HepG2 (cell line): Measurements from ENCODE around the gene EXPH5. TPM values are rescaled to one million over a fixed set of nuclear protein-coding genes. Genes with fewer than 3 reads are reported as not detected.
A peak's percentile ranks its signal among the peaks of the same experiment; 100 is the strongest.

ENCODE experiments used
- ATAC-seq: fragments of 200-7000 bp; cut with Tn5 transposase; 3 replicates; pipeline ENCODE4 v1.9.1; 2020; ENCODE audit warnings: mild to moderate bottlenecking, moderate library complexity
- BruUV-seq: library from RNA; stranded (reverse); fragments of 400-500 nt; replicated peaks from 2 replicates; lab custom pipeline; 2021; lab: Mats Ljungman, UMichigan
- CTCF ChIA-PET: fragments of 300-600 bp; formaldehyde crosslinking; extraction: SDS; loops from one replicate; lab custom pipeline; 2021; ENCODE audit warnings: low total read pairs, inconsistent platforms, low intra/inter-chr PET ratio; lab: Yijun Ruan, JAX
- POLR2A ChIA-PET: fragments of 350-600 bp; sonication (Branson Sonifier 250); formaldehyde crosslinking; loops from one replicate; lab custom pipeline; 2020; ENCODE audit warnings: antibody characterized with exemption, inconsistent platforms; lab: Yijun Ruan, JAX
- DNase-seq: peaks from one replicate; pipeline ENCODE4 v3.0.0-alpha.2; 2015; ENCODE audit warnings: low spot score
- FAIRE-seq: peaks from 3 replicates; lab custom pipeline; 2011; peaks lifted over from hg19 to GRCh38; lab: Jason Lieb, UNC
- H2AFZ ChIP-seq: one replicate; pipeline ENCODE4 v1.6.1; 2011; ENCODE audit warnings: low read length, inconsistent platforms
- H3K27ac ChIP-seq: fragments of 300-600 bp; 3 replicates; pipeline ENCODE4 v1.8.0; 2011; ENCODE audit warnings: mixed run types, mild to moderate bottlenecking, mixed read lengths, low read length, inconsistent platforms; ENCODE audit not compliant: insufficient read depth; ENCODE audit errors: extremely low read length
- H3K27me3 ChIP-seq, 2 experiments: fragments of 200-600 bp in 1 of 2; 2 replicates in 1 of 2; 3 replicates in 1 of 2; pipeline versions ENCODE4 v1.6.0 to v1.8.0; 2011; ENCODE audit warnings: low read length in 2 of 2, mild to moderate bottlenecking in 2 of 2, moderate library complexity in 2 of 2, inconsistent platforms in 1 of 2; ENCODE audit not compliant: insufficient read depth in 2 of 2, control insufficient read depth in 1 of 2
- H3K36me3 ChIP-seq, 2 experiments: fragments of 200-600 bp in 1 of 2; replicated peaks in 1 of 2; 2 replicates in 1 of 2; 3 replicates in 1 of 2; pipeline versions ENCODE4 v1.5.1 to v1.8.0; 2011; ENCODE audit warnings: low read length in 2 of 2, inconsistent platforms in 1 of 2; ENCODE audit not compliant: insufficient read depth in 2 of 2, control insufficient read depth in 1 of 2
- H3K4me1 ChIP-seq: 2 replicates; pipeline ENCODE4 v1.5.1; 2012; ENCODE audit warnings: low read length, inconsistent platforms; ENCODE audit not compliant: insufficient read depth
- H3K4me2 ChIP-seq: 2 replicates; pipeline ENCODE4 v1.6.0; 2011; ENCODE audit warnings: low read depth, low read length, inconsistent platforms
- H3K4me3 ChIP-seq, 3 experiments: fragments of 200-600 bp in 1 of 3; sonication (generic), shearing (Covaris generic) in 1 of 3; replicated peaks in 1 of 3; 2 replicates each; pipeline ENCODE4 v1.5.1; 2011 to 2016; ENCODE audit warnings: low read length in 3 of 3, inconsistent platforms in 2 of 3, low read depth in 2 of 3, mild to moderate bottlenecking in 2 of 3, control low read depth in 1 of 3, mixed read lengths in 1 of 3; ENCODE audit not compliant: insufficient read depth in 1 of 3
- H3K79me2 ChIP-seq: one replicate; pipeline ENCODE4 v1.6.1; 2011; ENCODE audit warnings: low read length, inconsistent platforms; ENCODE audit not compliant: insufficient read depth
- H3K9ac ChIP-seq: 2 replicates; pipeline ENCODE4 v1.6.0; 2011; ENCODE audit warnings: mild to moderate bottlenecking, low read depth, low read length, inconsistent platforms; ENCODE audit not compliant: insufficient read depth
- H3K9me3 ChIP-seq: 2 replicates; pipeline ENCODE4 v1.5.1; 2012; ENCODE audit warnings: mild to moderate bottlenecking, low read length
- H4K20me1 ChIP-seq: 2 replicates; pipeline ENCODE4 v1.6.0; 2011; ENCODE audit warnings: inconsistent platforms, mild to moderate bottlenecking, low read length, moderate library complexity; ENCODE audit not compliant: insufficient read depth
- BATF2 ChIP-seq: sonication (generic); formaldehyde crosslinking; IDR thresholded peaks from 2 replicates; pipeline ENCODE4 v1.8.0; 2022; ENCODE audit warnings: mild to moderate bottlenecking, missing genetic modification reagents, moderate library complexity
- CREB1 ChIP-seq, 2 experiments: fragments of 450-650 bp in 1 of 2; IDR thresholded peaks; 2 replicates each; pipeline ENCODE4 v1.6.1; 2016 to 2017; ENCODE audit warnings: control low read depth in 1 of 2, mild to moderate bottlenecking in 1 of 2, missing compliant biosample characterization in 1 of 2, missing genetic modification characterization in 1 of 2
- ZBTB39 ChIP-seq: sonication (generic); formaldehyde crosslinking; IDR thresholded peaks from 2 replicates; pipeline ENCODE4 v1.5.0; 2020; ENCODE audit warnings: missing genetic modification reagents
- ZNF333 ChIP-seq: sonication (generic); formaldehyde crosslinking; IDR thresholded peaks from 2 replicates; pipeline ENCODE4 v1.4.0; 2020; ENCODE audit warnings: mild to moderate bottlenecking, missing genetic modification reagents, borderline replicate concordance
- ZNF790 ChIP-seq: sonication (generic); formaldehyde crosslinking; IDR thresholded peaks from 2 replicates; pipeline ENCODE4 v1.8.0; 2022; ENCODE audit warnings: missing genetic modification reagents, mild to moderate bottlenecking, borderline replicate concordance
- WGBS: methylation state at CpG from one replicate; pipeline ENCODE4 v1.1.6; 2017; ENCODE audit warnings: low lambda C conversion rate; 5-methylcytosine and 5-hydroxymethylcytosine counted together
- in situ Hi-C: cut with HindIII; loops from 2 replicates; pipeline ENCODE4 v1.10.0; 2017; ENCODE audit warnings: low pct_unique_long_range_greater_than_20kb; ENCODE audit not compliant: extremely low pct_ligation_motif_present
- intact Hi-C: fragments of 100-400 bp; cut with micrococcal nuclease; formaldehyde crosslinking; loops from one replicate; pipeline ENCODE4 v1.10.0; 2022; ENCODE audit not compliant: unreplicated experiment
- polyA plus RNA-seq, 8 experiments: library from polyadenylated mRNA; depleted of rRNA in 3 of 8; stranded (reverse) in 7 of 8; unstranded in 1 of 8; fragments of >200 nt; fragmentation: Illumina TruSeq in 4 of 8; extraction: Trizol in 4 of 8; gene quantifications; 2 replicates each; pipeline versions ENCODE4 v1.2.1 to v1.2.3, GENCODE V29; 2011 to 2016; ENCODE audit warnings: low read depth in 4 of 8, missing spikeins in 1 of 8, mixed read lengths in 1 of 8; ENCODE audit not compliant: insufficient read depth in 1 of 8
- total RNA-seq, 5 experiments: library from RNA; depleted of rRNA; stranded (reverse); fragments of >200 nt; fragmentation: Illumina TruSeq; extraction: Trizol; gene quantifications; 2 replicates each; pipeline ENCODE4 v1.2.3, GENCODE V29; 2016; ENCODE audit warnings: low read depth in 1 of 5

The EXPH5 gene
- total and polyA plus RNA-seq, 2 of the 13 experiments (the other 11 are each of a cell fraction or from before 2014, with no cell fraction given): under 0.01 to 0.02 TPM

DNA sequence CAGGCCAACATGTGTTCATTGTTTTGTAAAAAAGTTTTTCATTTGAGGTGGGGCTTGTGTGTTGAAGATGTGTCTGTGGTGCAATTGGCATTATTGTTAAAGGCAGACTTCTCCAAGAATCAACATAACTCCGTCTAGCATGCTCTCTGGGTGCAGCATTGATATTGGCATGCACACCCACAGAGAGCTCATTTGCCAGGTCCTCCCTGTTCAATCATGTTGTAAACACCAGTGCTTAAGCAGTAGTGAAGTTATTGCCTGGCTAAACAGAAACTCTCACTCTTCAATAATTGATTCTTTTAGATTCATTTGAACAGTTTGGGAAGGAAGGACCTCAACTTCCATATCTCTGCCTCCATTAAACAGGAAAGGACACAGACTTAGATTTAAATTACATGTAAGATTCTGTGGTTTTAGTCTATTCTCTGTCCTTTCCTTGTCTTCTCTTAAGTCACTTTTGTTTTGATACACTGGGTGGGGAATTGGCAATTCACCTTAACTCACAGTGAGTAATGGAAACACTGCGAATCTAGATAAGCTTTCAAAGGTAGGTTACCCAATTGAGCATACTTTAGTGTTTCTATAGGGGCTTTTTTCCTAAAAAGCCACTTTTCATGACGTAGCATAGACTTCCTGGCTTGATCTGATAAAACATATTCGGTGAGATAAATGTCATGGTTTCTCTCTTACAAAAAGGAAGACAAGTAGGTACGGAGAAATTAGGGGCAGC lies 30.8 kb upstream of the EXPH5 start:
- no TSS peak for BruUV-seq
- WGBS: 15% methylated on average over 5 of the region's 5 CpGs
- POLR2A ChIA-PET: no interaction called here

More for the DNA sequence above, 30.8 kb upstream of the EXPH5 start:
- H3K4me2 ChIP-seq: no peak overlapping the region
- CTCF ChIA-PET: no interaction called here
- TF ChIP-seq ZBTB39 (CRISPR knock-in tag) (no peak), ZNF333 (no peak), CREB1 (IDR thresholded peaks at IDR 0.05) (peak; percentile 38), CREB1 (CRISPR knock-in tag; IDR thresholded peaks at IDR 0.05) (no peak), ZNF790 (CRISPR knock-in tag) (no peak), BATF2 (no peak)
- H3K9me3 ChIP-seq: no peaks in the 10 kb centered on the region
- H3K27ac ChIP-seq: no peak overlapping the region
- no peaks in the 10 kb centered on the region for H3K27me3 ChIP-seq
- H4K20me1 ChIP-seq: no peaks in the 10 kb centered on the region
- no peak for FAIRE-seq
- H3K36me3 ChIP-seq: no peaks in the 10 kb centered on the region
- no peak for ATAC-seq
- no peak for DNase-seq
- H2AFZ ChIP-seq: no peak overlapping the region
- H3K4me3 ChIP-seq: no peak overlapping the region
- in situ Hi-C loops: no loop called here
- no peak overlapping the region for H3K9ac ChIP-seq
- intact Hi-C loops: no loop called here
- no peaks in the 10 kb centered on the region for H3K4me1 ChIP-seq
- no peaks in the 10 kb centered on the region for H3K79me2 ChIP-seq
